Daoy (cell line): ENCODE results near the gene ZNF160. TPM values are rescaled to one million over a fixed set of nuclear protein-coding genes. Genes with fewer than 3 reads are reported as not detected.
A peak's percentile ranks its signal among the peaks of the same experiment; 100 is the strongest.
"Not testable (repeated sequence)": the region's sequence is repeated elsewhere in the genome, so short reads cannot be mapped to it uniquely, and the experiment has no call there.

Source experiments
- DNase-seq: peaks from one replicate; pipeline ENCODE4 v3.0.0-alpha.2; 2015; ENCODE audit warnings: low read depth
- total RNA-seq: library from RNA; depleted of rRNA; stranded (reverse); fragments of >200 nt; shearing (Covaris generic); gene quantifications from 2 replicates; pipeline ENCODE4 v1.2.3, GENCODE V29; 2014; rRNA removed

The ZNF160 gene
- total RNA-seq, result 7.6 and 12.9 TPM in 2 replicates

- DNase-seq, result peak; percentile 98
Measured at GRCh38 chr19:53103234-53104203, at the start of gene ZNF160. ZNF160 (minus strand) TSS chr19:53103422; CDS start chr19:53086276, 17,146 bp downstream.

GRCh38 chr19:53147645-53148044 is 44.4 kb upstream of the ZNF160 start:
- no peak for DNase-seq

- no peak for DNase-seq
Measured at GRCh38 chr19:53140351-53140750, 37.1 kb upstream of the ZNF160 start.

GRCh38 chr19:53136432-53136831 is 33.2 kb upstream of the ZNF160 start:
- DNase-seq, result no peak

- peak; percentile 89 for DNase-seq
Measured at GRCh38 chr19:53132141-53132991, 29.1 kb upstream of the ZNF160 start, which contains the start of gene ZNF415. ZNF415 (minus strand) TSS chr19:53132910; CDS start chr19:53122676, 10,234 bp downstream.

- DNase-seq, result peak; percentile 6
Measured at GRCh38 chr19:53131727-53132126, 28.5 kb upstream of the ZNF160 start.

- DNase-seq, result peak; percentile 11
Measured at GRCh38 chr19:53131085-53131590, 27.9 kb upstream of the ZNF160 start.

- no peak for DNase-seq
Measured at GRCh38 chr19:53130506-53130905, 27.3 kb upstream of the ZNF160 start.

- DNase-seq, result not testable (repeated sequence)
Measured at GRCh38 chr19:53126733-53127526, 23.7 kb upstream of the ZNF160 start.

GRCh38 chr19:53123400-53123799 is 20.2 kb upstream of the ZNF160 start:
- DNase-seq, result no peak

- DNase-seq, result peak; percentile 12
Measured at GRCh38 chr19:53112286-53112685, 9.1 kb upstream of the ZNF160 start.

GRCh38 chr19:53109527-53109926 is 6.3 kb upstream of the ZNF160 start:
- DNase-seq, result no peak

GRCh38 chr19:53102756-53103233 is 427 bp downstream of the ZNF160 start:
- peak; percentile 41 for DNase-seq

- DNase-seq, result no peak
Measured at GRCh38 chr19:53102206-53102755, 941 bp downstream of the ZNF160 start.

GRCh38 chr19:53101518-53101917 is 1.7 kb downstream of the ZNF160 start:
- DNase-seq, result peak; percentile 20

- DNase-seq, result not testable (repeated sequence)
Measured at GRCh38 chr19:53098570-53098969, 4.7 kb downstream of the ZNF160 start.

- DNase-seq, result not testable (repeated sequence)
Measured at GRCh38 chr19:53096982-53097690, 6.1 kb downstream of the ZNF160 start.

- not testable (repeated sequence) for DNase-seq
Measured at GRCh38 chr19:53096579-53096978, 6.6 kb downstream of the ZNF160 start.

GRCh38 chr19:53094754-53095575 is 8.3 kb downstream of the ZNF160 start:
- no peak for DNase-seq
